Activated CD4-positive, alpha-beta T cell treated with anti-CD3 and anti-CD28 coated beads, Interleukin-2, amount 50 U/mL, for 48 hours (primary cell): Measurements from ENCODE around the gene FCHSD2.
"Not testable (repeated sequence)": the region's sequence is repeated elsewhere in the genome, so short reads cannot be mapped to it uniquely, and the experiment has no call there.

Experiments used
- DNase-seq, 2 experiments: peaks; one replicate each; pipeline ENCODE4 v3.0.0-alpha.2; 2020

Gene FCHSD2

GRCh38 chr11:72860010-72860409 lies 282.1 kb downstream of the FCHSD2 start:
- no peak for DNase-seq

- DNase-seq, result no peak
Observed at GRCh38 chr11:72859126-72859525, 283.0 kb downstream of the FCHSD2 start.

DNA sequence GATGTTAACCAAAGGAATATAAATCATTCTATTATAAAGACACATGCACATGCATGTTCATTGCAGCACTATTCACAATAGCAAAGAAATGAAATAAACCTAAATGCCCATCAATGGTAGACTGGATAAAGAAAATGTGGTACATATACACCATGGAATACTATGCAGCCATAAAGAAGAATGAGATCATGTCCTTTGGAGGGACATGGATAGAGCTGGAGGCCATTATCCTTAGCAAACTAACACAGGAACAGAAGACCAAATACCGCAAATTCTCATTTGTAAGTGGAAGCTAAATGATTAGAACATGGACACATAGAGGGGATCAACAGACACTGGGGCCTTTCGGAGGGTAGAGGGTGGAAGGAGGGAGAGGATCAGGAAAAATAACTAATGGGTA lies 283.9 kb downstream of the FCHSD2 start:
- DNase-seq, result not testable (repeated sequence)

- DNase-seq, result no peak
Observed at GRCh38 chr11:72856551-72857345, 285.4 kb downstream of the FCHSD2 start.

DNA sequence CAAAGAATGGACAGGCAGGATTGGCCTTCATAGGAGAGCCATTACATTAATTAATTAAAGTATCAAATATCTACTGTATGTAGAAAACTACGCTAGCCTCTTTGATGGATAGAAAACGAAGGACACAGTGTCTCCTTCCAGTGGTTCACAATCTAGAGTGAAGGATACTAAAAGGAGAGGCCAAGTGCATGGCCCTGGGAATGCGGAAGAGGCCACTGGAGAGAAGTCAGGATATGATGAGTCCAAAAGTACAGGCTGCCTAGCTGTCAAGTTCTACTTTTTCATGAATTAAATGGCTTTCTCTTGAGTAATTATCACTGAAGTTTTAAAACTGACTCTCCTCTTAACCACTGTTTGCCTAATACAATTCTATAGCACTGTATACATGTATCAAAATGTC lies 286.1 kb downstream of the FCHSD2 start:
- DNase-seq, result no peak

GRCh38 chr11:72851726-72852125 lies 290.4 kb downstream of the FCHSD2 start:
- no peak for DNase-seq

DNA sequence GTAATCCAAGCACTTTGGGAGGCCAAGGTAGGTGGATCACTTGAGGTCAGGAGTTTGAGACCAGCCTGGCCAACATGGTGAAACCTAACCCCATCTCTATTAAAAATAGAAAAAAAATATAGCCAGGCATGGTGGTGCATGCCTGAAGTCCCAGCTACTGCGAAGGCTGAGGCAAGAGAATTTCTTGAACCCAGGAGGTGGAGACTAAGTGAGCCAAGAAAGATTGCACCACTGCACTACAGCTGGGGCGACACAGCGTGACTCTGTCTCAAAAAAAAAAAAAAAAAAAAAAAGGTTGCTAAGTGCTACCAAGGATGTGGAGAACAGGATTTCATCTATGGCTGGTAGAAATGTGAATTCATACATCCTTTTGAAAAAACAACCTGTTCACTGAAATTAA lies 291.3 kb downstream of the FCHSD2 start:
- no peak for DNase-seq

DNA sequence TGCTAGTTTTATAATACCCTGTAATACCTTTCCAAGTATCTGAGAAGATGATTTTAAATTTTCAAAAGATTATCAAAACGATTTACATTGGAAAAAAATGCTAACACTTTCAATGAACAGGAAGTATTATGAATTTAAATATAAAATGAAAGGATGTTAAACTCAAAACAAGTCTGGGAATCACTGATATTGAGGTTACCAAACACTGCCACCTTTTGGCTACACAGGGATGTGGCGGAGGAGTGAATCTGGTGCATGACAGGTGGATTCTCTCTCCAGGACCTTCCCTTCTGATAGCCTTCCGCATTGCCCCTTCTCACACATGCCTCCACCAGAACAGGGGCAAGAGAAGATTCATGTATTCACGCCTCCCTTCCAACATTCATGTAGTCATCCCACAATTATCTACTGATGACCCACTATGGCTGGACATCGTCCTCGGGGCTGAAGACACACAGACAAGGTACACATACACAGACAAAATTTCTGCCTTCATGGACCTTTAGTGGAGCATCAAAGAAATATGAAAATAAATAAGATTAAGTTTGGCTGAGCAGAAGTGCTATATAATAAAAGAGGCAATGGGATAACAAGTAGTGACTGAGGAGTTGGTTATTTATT lies 293.2 kb downstream of the FCHSD2 start:
- peak in 1 of 2 experiments; percentile 44 for DNase-seq

GRCh38 chr11:72844356-72844755 lies 297.8 kb downstream of the FCHSD2 start:
- DNase-seq, result no peak

DNA sequence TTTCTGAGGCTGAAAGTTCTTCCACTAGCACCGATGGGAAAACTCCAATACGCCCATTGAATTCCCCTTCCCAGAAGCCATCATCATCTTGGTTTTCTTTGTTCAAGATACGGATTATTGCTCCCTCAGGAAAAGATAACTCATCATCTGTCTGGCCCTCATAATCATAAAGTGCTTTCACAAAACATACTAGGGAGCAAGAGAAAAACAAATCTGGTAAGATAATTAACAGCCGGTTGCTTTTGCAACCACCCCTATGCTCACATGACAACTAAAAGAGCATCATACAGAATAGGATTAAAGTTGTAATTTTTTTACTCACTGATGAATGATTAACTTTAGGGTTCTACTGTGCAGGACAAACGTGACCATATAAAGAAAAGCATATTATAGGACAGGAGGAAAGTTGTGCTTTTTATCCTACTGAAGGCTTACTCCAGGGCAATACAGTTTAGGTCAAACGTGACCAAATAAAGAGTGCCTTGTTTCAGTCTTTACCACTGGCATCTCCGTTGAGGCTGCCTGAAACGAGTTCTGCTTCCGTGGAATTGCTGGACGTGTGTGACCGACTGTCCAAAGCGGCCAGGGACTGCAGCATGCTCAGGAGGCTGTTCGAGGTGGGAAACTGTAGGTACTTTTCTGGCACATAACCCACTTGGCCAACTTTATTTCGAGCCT lies 299.3 kb downstream of the FCHSD2 start:
- DNase-seq, result no peak

DNA sequence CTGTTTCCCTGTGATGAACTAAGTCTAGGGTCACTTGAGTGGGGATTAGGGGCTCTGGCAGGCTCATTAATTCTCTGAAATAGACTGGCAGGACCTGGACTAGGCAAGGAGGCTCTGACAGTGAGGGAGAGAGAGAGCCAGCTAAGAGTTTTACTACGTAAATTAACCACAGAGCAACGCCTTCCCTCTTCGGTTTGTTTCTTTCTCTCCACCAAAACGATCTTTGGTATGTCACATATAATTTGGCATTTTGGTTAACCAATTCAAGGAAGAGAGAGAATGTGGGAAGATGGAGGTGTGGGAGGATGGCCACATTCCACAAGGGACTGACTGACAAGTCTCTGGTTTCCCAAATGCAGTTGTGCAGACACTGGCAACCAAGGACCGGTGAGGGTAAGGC lies 300.0 kb downstream of the FCHSD2 start:
- no peak for DNase-seq

GRCh38 chr11:72841397-72841796 lies 300.7 kb downstream of the FCHSD2 start:
- DNase-seq, result no peak

- no peak for DNase-seq
Observed at GRCh38 chr11:72840780-72841179, 301.3 kb downstream of the FCHSD2 start.

- DNase-seq, result no peak
Observed at GRCh38 chr11:72838691-72839305, 303.3 kb downstream of the FCHSD2 start.

- DNase-seq, result no peak
Observed at GRCh38 chr11:72836111-72836510, 306.0 kb downstream of the FCHSD2 start.

- DNase-seq, result no peak
Observed at GRCh38 chr11:72834905-72835304, 307.2 kb downstream of the FCHSD2 start.

DNA sequence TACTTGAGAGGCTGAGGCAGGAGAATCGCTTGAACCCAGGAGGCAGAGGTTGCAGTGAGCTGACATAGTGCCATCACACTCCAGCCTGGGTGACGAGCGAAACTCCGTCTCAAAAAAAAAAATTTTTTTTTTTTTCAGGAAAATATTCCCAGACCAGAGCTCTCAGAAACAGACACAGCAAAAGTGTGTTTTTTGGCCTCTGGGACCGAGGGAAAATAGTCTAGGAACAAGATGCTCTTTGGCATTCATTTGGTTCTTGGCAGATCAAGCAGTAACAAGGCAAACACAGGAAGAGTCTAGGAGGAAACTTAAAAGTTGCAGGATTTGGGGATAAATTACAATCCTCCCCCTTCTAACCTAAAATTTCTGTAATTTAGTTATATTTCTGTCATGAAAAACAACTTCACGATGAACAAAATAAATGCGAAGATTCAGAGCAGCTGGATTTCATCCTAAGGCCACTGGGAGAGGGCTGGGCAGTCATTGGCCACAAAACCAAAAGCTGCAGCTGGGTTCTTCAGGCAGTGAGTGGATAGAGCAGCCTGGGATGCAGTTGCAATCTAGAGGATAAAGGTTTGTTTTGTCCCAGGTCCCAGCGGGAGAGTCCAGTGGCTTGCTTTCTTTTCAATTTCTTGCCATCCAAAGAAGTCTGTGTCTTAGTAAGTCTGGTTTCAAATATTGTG lies 308.2 kb downstream of the FCHSD2 start:
- no peak for DNase-seq

GRCh38 chr11:72833083-72833733 lies 308.9 kb downstream of the FCHSD2 start:
- DNase-seq, result no peak

- no peak for DNase-seq
Observed at GRCh38 chr11:72832301-72833082, 309.6 kb downstream of the FCHSD2 start.

DNA sequence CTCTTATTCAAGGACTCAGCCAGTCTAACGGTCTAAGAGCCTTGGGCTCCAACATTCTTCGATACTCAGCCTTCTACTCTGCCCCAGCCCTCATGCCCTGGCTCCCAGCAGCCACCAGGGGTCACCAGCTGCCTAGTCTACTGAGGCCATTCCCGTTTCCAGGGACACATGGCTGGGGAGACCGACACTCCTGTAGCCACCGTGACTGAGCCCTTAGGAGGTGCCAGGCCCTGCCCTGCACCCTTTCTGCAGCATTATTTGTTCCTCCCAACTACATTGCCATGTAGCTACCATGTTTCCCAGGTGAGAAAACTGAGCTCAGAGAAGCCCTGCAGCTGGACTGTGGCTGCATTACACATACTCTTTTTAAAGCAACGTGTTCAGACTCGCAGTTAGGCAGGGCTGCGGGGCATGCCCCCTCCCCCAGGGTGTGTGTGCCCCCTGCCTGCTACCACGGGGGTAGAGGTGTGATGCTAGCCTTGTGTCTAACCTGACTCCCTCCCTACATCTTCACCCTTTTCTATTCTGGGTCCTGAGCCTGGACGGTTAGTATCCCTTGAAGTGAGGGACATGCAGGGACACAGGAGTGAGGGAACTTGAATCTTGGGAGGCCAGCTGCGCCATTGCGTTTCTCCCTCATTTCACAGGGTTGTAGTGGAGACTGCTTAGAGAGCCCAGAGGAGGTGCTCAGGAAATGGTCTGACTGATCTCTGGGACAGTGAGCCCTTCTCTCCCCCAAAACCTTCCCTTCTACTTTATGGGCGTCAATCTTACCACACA lies 310.4 kb downstream of the FCHSD2 start:
- DNase-seq, result peak; percentile 67 to 73
